Neutrophil (primary cell): ENCODE measurements around the gene TXNDC12.

Source experiments
- H3K27ac ChIP-seq: fragments of 200-600 bp; sonication (generic); 2 replicates; pipeline ENCODE4 v1.5.1; 2016; ENCODE audit warnings: mild to moderate bottlenecking, moderate library complexity
- H3K27me3 ChIP-seq: fragments of 200-600 bp; sonication (generic); 2 replicates; pipeline ENCODE4 v1.6.0; 2016; ENCODE audit warnings: mild to moderate bottlenecking
- H3K36me3 ChIP-seq: fragments of 200-600 bp; sonication (generic); 2 replicates; pipeline ENCODE4 v1.5.1; 2017
- H3K4me1 ChIP-seq, 2 experiments: fragments of 200-600 bp in 1 of 2; sonication (generic) in 1 of 2; 1 replicate in 1 of 2; 2 replicates in 1 of 2; pipeline versions ENCODE4 v1.5.1 to v1.6.1; 2013 to 2016; ENCODE audit warnings: low read depth in 1 of 2, low read length in 1 of 2, mild to moderate bottlenecking in 1 of 2, moderate library complexity in 1 of 2; ENCODE audit not compliant: control insufficient read depth in 1 of 2, insufficient read depth in 1 of 2
- H3K4me3 ChIP-seq, 2 experiments: fragments of 200-600 bp in 1 of 2; sonication (generic) in 1 of 2; 1 replicate in 1 of 2; 2 replicates in 1 of 2; pipeline ENCODE4 v1.5.1; 2013 to 2016; ENCODE audit warnings: low read depth in 1 of 2, low read length in 1 of 2, mild to moderate bottlenecking in 1 of 2, moderate library complexity in 1 of 2
- H3K9me3 ChIP-seq: fragments of 200-600 bp; sonication (generic); 2 replicates; pipeline ENCODE4 v1.5.1; 2016
- TF ChIP-seq, protein P1 (sequence below): fragments of 200-600 bp; sonication (generic); IDR thresholded peaks from 2 replicates; pipeline ENCODE4 v1.5.1; 2016; ENCODE audit warnings: antibody characterized with exemption

Gene TXNDC12

DNA sequence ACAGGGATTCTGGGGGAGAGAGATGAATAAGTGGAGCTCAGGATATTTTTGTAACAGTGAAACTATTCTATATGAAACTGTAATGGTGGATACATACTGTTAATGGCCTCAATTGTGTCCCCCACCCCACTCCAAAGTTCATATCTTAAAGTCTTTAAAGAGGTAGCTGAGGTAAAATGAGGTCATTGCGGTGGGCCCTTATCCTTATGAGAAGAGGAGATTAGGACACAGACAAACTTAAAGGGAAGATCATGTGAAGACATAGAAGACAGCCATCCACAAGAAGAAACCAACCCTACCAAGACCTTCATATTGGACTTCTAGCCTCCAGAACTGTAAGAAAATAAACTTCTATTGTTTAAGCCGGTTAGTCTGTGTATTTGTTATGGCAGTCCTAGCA is 9.8 kb downstream of the TXNDC12 start:
- no peak overlapping the region for H3K27ac ChIP-seq
- peaks cover 0 to 4% of the 10 kb centered on the region in 2 experiments for H3K4me1 ChIP-seq
- no peaks in the 10 kb centered on the region for H3K9me3 ChIP-seq
- no peak overlapping the region for H3K4me3 ChIP-seq
- H3K27me3 ChIP-seq, result no peaks in the 10 kb centered on the region
- H3K36me3 ChIP-seq, result peaks cover 16% of the 10 kb centered on the region
- TF ChIP-seq, protein P1, sequence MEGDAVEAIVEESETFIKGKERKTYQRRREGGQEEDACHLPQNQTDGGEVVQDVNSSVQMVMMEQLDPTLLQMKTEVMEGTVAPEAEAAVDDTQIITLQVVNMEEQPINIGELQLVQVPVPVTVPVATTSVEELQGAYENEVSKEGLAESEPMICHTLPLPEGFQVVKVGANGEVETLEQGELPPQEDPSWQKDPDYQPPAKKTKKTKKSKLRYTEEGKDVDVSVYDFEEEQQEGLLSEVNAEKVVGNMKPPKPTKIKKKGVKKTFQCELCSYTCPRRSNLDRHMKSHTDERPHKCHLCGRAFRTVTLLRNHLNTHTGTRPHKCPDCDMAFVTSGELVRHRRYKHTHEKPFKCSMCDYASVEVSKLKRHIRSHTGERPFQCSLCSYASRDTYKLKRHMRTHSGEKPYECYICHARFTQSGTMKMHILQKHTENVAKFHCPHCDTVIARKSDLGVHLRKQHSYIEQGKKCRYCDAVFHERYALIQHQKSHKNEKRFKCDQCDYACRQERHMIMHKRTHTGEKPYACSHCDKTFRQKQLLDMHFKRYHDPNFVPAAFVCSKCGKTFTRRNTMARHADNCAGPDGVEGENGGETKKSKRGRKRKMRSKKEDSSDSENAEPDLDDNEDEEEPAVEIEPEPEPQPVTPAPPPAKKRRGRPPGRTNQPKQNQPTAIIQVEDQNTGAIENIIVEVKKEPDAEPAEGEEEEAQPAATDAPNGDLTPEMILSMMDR, result no peak

DNA sequence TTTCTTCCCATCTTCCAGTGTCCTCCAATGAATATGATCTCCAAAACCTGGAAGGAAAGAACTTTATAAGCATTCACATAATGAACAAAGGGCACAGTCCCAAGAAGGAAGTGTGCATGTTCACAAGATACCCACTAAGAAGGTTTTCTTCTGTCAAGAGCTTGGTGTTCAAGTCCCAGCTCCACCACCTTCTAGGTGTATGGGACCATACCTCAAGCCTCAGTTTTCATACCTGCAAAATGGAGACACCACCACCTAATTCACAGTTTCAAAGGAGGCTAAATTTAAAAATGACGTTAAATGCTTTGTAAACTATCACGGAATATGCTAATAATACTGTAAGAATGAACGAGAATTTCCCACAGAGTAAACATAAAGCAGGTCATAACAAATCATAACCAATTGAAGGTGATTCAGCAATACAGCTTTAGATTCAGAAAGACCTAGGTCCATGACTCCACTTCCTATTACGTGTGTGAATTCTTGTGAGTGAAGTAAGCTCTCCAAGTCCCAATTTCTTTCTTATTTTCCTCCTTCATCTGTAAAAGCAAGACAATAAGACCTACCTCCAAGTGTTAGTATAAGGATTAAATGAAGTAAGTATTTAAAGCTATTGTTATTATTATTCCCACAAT is 13.3 kb downstream of the TXNDC12 start:
- Histone ChIP-seq H3K4me1 (no peaks in the 10 kb centered on the region), H3K9me3 (no peaks in the 10 kb centered on the region), H3K27ac (no peak overlapping the region), H3K27me3 (no peaks in the 10 kb centered on the region), H3K4me3 (no peak overlapping the region), H3K36me3 (peaks cover 42% of the 10 kb centered on the region)
- TF ChIP-seq, protein P1, result no peak

DNA sequence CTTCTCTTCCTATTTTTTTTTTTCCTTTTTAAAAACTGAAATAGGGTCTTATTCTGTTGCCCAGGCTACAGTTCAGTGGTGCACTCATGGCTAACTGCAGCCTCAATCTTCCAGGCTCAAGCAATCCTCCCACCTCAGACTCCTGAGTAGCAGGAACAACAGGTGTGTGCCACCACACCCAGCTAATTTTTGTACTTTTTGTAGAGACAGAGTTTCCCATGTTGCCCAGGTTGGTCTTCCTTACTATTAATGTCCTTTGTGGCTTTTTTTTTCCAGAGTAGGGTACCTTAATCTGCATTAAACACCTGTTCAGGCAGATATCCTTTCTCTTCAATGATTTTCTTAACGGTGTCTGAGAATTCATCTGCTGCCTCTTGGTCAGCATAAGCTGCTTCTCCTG is 17.1 kb downstream of the TXNDC12 start:
- H3K27me3 ChIP-seq, result no peaks in the 10 kb centered on the region
- no peak overlapping the region for H3K27ac ChIP-seq
- no peak overlapping the region for H3K4me3 ChIP-seq
- H3K9me3 ChIP-seq, result no peaks in the 10 kb centered on the region
- TF ChIP-seq, protein P1, result no peak
- H3K4me1 ChIP-seq, result peaks cover 10 to 12% of the 10 kb centered on the region in 2 experiments
- H3K36me3 ChIP-seq, result peaks cover 40% of the 10 kb centered on the region

DNA sequence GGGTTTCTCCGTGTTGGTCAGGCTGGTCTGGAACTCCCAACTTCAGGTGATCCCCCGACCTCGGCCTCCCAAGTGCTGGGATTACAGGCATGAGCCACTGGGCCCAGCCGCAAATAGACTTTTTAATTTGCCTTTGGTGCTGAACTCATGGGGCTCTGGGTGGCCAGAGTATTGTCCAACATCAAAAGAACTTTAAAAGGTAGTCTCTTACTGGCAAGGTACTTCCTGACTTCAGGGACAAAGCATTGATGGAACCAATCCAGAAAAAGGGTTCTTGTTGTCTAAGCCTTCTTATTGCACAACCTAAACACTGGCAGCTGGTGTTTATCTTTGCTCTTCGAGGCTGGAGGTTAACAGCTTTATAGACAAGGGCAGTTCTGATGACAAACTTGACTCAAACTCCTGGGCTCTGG is 17.6 kb downstream of the TXNDC12 start:
- no peak overlapping the region for H3K4me3 ChIP-seq
- no peak overlapping the region for H3K27ac ChIP-seq
- H3K27me3 ChIP-seq, result no peaks in the 10 kb centered on the region
- TF ChIP-seq, protein P1, result no peak
- H3K4me1 ChIP-seq, result peaks cover 15 to 17% of the 10 kb centered on the region in 2 experiments
- no peaks in the 10 kb centered on the region for H3K9me3 ChIP-seq
- H3K36me3 ChIP-seq, result peaks cover 40% of the 10 kb centered on the region

DNA sequence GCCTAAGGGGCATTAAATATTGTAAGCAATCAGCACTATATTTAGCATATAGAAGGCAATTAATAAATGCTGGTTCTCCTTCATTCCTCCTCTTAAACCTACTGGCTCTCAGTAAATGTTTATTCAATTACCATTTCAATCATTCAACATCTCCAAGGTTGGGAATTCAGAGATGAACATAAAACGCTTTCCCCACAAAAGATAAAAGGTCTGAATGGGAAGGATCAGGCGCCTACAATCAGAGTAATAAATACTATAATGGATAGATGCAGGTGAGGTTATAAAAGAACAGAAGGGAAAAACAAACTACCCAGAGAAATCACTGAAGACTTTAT is 21.0 kb downstream of the TXNDC12 start:
- H3K4me1 ChIP-seq, result peaks cover 25 to 26% of the 10 kb centered on the region in 2 experiments
- H3K4me3 ChIP-seq, result peak overlapping the region; percentile 91 to 97
- TF ChIP-seq, protein P1, result no peak
- no peaks in the 10 kb centered on the region for H3K27me3 ChIP-seq
- H3K27ac ChIP-seq, result peak overlapping the region; percentile 83
- no peaks in the 10 kb centered on the region for H3K9me3 ChIP-seq
- peaks cover 20% of the 10 kb centered on the region for H3K36me3 ChIP-seq
